ENCODE data around the gene CHADL. TPM values are rescaled to one million over a fixed set of nuclear protein-coding genes. Genes with fewer than 3 reads are reported as not detected.
"Not testable (repeated sequence)": the region's sequence is repeated elsewhere in the genome, so short reads cannot be mapped to it uniquely, and the experiment has no call there.

Gene CHADL
- total and polyA plus RNA-seq, 2 experiments from 2014 or later = 1.6 TPM; not detected in 1

GRCh38 chr22:41259756-41260155 lies 19.0 kb upstream of the CHADL start:
- H3K27me3 ChIP-seq (ENCODE audit: insufficient read depth); H3K4me3 Mint-ChIP-seq; H3K27ac ChIP-seq (ENCODE audit: low read depth); DNase-seq (ENCODE audit: low spot score); H3K4me3 ChIP-seq; H3K9me3 Mint-ChIP-seq; H3K4me1 ChIP-seq (ENCODE audit: insufficient read depth); H2AFZ ChIP-seq; H3K27ac Mint-ChIP-seq; H3K9me2 ChIP-seq (ENCODE audit: insufficient read depth); H3K4me2 ChIP-seq; H3K79me2 ChIP-seq (replicated peaks; ENCODE audit: insufficient read depth); H3K27me3 Mint-ChIP-seq (ENCODE audit: insufficient read depth, low read depth, poor library complexity); ATAC-seq: not testable (repeated sequence)
- peaks cover 96% of the 10 kb centered on the region for H3K36me3 Mint-ChIP-seq (ENCODE audit: low read depth)
- Histone ChIP-seq H3K36me3 (ENCODE audit: insufficient read depth) (peaks cover 69% of the 10 kb centered on the region), H4K20me1 (replicated peaks; ENCODE audit: insufficient read depth) (peaks cover 23% of the 10 kb centered on the region), H3F3A (replicated peaks; ENCODE audit: low read depth) (peaks cover 11% of the 10 kb centered on the region; the same call in 1 of the 2 replicates)
- H3K4me1 Mint-ChIP-seq = peaks cover 11% of the 10 kb centered on the region

GRCh38 chr22:41257696-41258095 lies 17.0 kb upstream of the CHADL start:
- Histone ChIP-seq H3K4me3 (no peak overlapping the region), H3K4me2 (no peak overlapping the region), H3K9me2 (ENCODE audit: insufficient read depth) (no peaks in the 10 kb centered on the region), H3K4me1 (ENCODE audit: insufficient read depth) (no peaks in the 10 kb centered on the region), H3K36me3 (ENCODE audit: insufficient read depth) (peaks cover 67% of the 10 kb centered on the region), H3F3A (replicated peaks; ENCODE audit: low read depth) (peaks cover 14% of the 10 kb centered on the region; the same call in 1 of the 2 replicates), H3K27me3 (ENCODE audit: insufficient read depth) (no peaks in the 10 kb centered on the region), H3K27ac (ENCODE audit: low read depth) (peak overlapping the region; percentile 27; the same call in 1 of the 2 replicates), H2AFZ (no peak overlapping the region), H3K79me2 (replicated peaks; ENCODE audit: insufficient read depth) (no peaks in the 10 kb centered on the region), H4K20me1 (replicated peaks; ENCODE audit: insufficient read depth) (peaks cover 28% of the 10 kb centered on the region)
- Mint-ChIP-seq H3K9me3 (no peaks in the 10 kb centered on the region), H3K4me1 (peaks cover 11% of the 10 kb centered on the region), H3K27me3 (ENCODE audit: insufficient read depth, low read depth, poor library complexity) (peaks cover 8% of the 10 kb centered on the region), H3K4me3 (no peak overlapping the region; the same call in 2 of the 3 replicates), H3K36me3 (ENCODE audit: low read depth) (peaks cover 94% of the 10 kb centered on the region), H3K27ac (no peak overlapping the region)
- no peak for DNase-seq (ENCODE audit: low spot score)
- TF ChIP-seq ZNF331 (CRISPR knock-in tag; IDR thresholded peaks at IDR 0.05; ENCODE audit: low read depth) = no peak
- no peak for TF ChIP-seq CTCF (conservative IDR thresholded peaks at IDR 0.05; ENCODE audit: low read depth in 2 of 2)
- TF ChIP-seq JUNB (IDR thresholded peaks at IDR 0.05; ENCODE audit: unreplicated experiment) = no peak
- no peak for TF ChIP-seq EZH2 (IDR thresholded peaks at IDR 0.05; ENCODE audit: low read depth, unreplicated experiment)
- TF ChIP-seq ZNF462 (CRISPR knock-in tag; IDR thresholded peaks at IDR 0.05) = no peak
- TF ChIP-seq NANOG (IDR thresholded peaks at IDR 0.05; ENCODE audit: borderline replicate concordance) = no peak
- TF ChIP-seq CREB1 (CRISPR knock-in tag; IDR thresholded peaks at IDR 0.05; ENCODE audit: low read depth) = no peak
- ATAC-seq = no peak; the same call in 2 of the 3 replicates
